CD14-positive monocyte (primary cell): ENCODE data around the gene IMMP2L. TPM values are rescaled to one million over a fixed set of nuclear protein-coding genes. Genes with fewer than 3 reads are reported as not detected.

ENCODE experiments used
- DNase-seq, 3 donors: peaks; one replicate each; pipeline ENCODE4 v3.0.0-alpha.2; 2011 to 2022
- H2AFZ ChIP-seq: 2 replicates; pipeline ENCODE4 v1.6.0; 2012; ENCODE audit warnings: mild to moderate bottlenecking, low read depth, low read length, inconsistent platforms; ENCODE audit not compliant: insufficient read depth, poor library complexity, severe bottlenecking
- H3K27ac ChIP-seq, 2 donors: 1 replicate in 1 of 2; 2 replicates in 1 of 2; pipeline ENCODE4 v1.5.1; 2012 to 2013; ENCODE audit warnings: low read length in 2 of 2, control low read depth in 1 of 2, inconsistent platforms in 1 of 2, low read depth in 1 of 2, mild to moderate bottlenecking in 1 of 2
- H3K27me3 ChIP-seq, 2 donors: one replicate each; pipeline versions ENCODE4 v1.6.0 to v1.6.1; 2011 to 2013; ENCODE audit warnings: low read length in 2 of 2; ENCODE audit not compliant: control insufficient read depth in 2 of 2, insufficient read depth in 2 of 2
- H3K36me3 ChIP-seq, 2 donors: replicated peaks in 1 of 2; 1 replicate in 1 of 2; 2 replicates in 1 of 2; pipeline versions ENCODE4 v1.5.1 to v1.6.1; 2012 to 2013; ENCODE audit warnings: low read length in 2 of 2, control low read depth in 1 of 2, inconsistent platforms in 1 of 2, mild to moderate bottlenecking in 1 of 2; ENCODE audit not compliant: insufficient read depth in 2 of 2, control insufficient read depth in 1 of 2
- H3K4me1 ChIP-seq, 2 donors: 1 replicate in 1 of 2; 2 replicates in 1 of 2; pipeline versions ENCODE4 v1.5.1 to v1.6.1; 2012 to 2013; ENCODE audit warnings: low read length in 2 of 2, control low read depth in 1 of 2, inconsistent platforms in 1 of 2, mild to moderate bottlenecking in 1 of 2, moderate library complexity in 1 of 2; ENCODE audit not compliant: insufficient read depth in 2 of 2, control insufficient read depth in 1 of 2
- H3K4me2 ChIP-seq: replicated peaks from 2 replicates; pipeline ENCODE3; 2012; ENCODE audit warnings: low read length, moderate library complexity, mild to moderate bottlenecking; ENCODE audit not compliant: poor library complexity, severe bottlenecking; ENCODE audit errors: extremely low read depth
- H3K4me3 ChIP-seq, 3 experiments: fragments of 200-600 bp in 1 of 3; sonication (generic) in 1 of 3; replicated peaks in 1 of 3; 1 replicate in 2 of 3; 2 replicates in 1 of 3; pipeline ENCODE4 v1.5.1; 2011 to 2013; ENCODE audit warnings: low read length in 3 of 3, mild to moderate bottlenecking in 3 of 3, control low read depth in 2 of 3, low read depth in 2 of 3, inconsistent platforms in 1 of 3, moderate library complexity in 1 of 3
- H3K79me2 ChIP-seq: 2 replicates; pipeline ENCODE4 v1.6.0; 2012; ENCODE audit warnings: mild to moderate bottlenecking, control low read depth, inconsistent platforms, low read length, moderate library complexity; ENCODE audit not compliant: insufficient read depth
- H3K9ac ChIP-seq: 2 replicates; pipeline ENCODE4 v1.6.0; 2017; ENCODE audit warnings: low read length, mild to moderate bottlenecking; ENCODE audit not compliant: insufficient read depth, poor library complexity, severe bottlenecking
- H3K9me3 ChIP-seq, 2 donors: replicated peaks in 1 of 2; 1 replicate in 1 of 2; 2 replicates in 1 of 2; pipeline versions ENCODE4 v1.5.1 to v1.6.1; 2012 to 2013; ENCODE audit warnings: low read length in 2 of 2, control low read depth in 1 of 2; ENCODE audit not compliant: control insufficient read depth in 1 of 2, insufficient read depth in 1 of 2
- H4K20me1 ChIP-seq: 2 replicates; pipeline ENCODE4 v1.6.0; 2012; ENCODE audit warnings: mild to moderate bottlenecking, low read length, control low read depth, moderate library complexity; ENCODE audit not compliant: insufficient read depth
- H3K27ac Mint-ChIP-seq, 7 donors: one replicate each; pipeline ENCODE4 v1.8.0; 2020; ENCODE audit warnings: mild to moderate bottlenecking in 7 of 7, mixed read lengths in 7 of 7, moderate library complexity in 6 of 7, inconsistent platforms in 2 of 7
- H3K27me3 Mint-ChIP-seq, 3 donors: one replicate each; pipeline ENCODE4 v1.8.0; 2021 to 2022; ENCODE audit warnings: low read depth in 3 of 3, mild to moderate bottlenecking in 3 of 3, mixed read lengths in 3 of 3, moderate library complexity in 3 of 3, inconsistent platforms in 1 of 3
- H3K36me3 Mint-ChIP-seq, 2 donors: one replicate each; pipeline ENCODE4 v1.8.0; 2020; ENCODE audit warnings: mixed read lengths in 2 of 2, inconsistent platforms in 1 of 2, mild to moderate bottlenecking in 1 of 2
- H3K4me1 Mint-ChIP-seq: one replicate; pipeline ENCODE4 v1.8.0; 2020; ENCODE audit warnings: mild to moderate bottlenecking, mixed read lengths
- H3K4me3 Mint-ChIP-seq, 2 donors: one replicate each; pipeline ENCODE4 v1.8.0; 2020; ENCODE audit warnings: mild to moderate bottlenecking in 2 of 2, mixed read lengths in 2 of 2, moderate library complexity in 1 of 2
- H3K9me3 Mint-ChIP-seq, 7 donors: one replicate each; pipeline ENCODE4 v1.8.0; 2020 to 2022; ENCODE audit warnings: mixed read lengths in 7 of 7, mild to moderate bottlenecking in 6 of 7, moderate library complexity in 6 of 7, inconsistent platforms in 2 of 7
- CTCF ChIP-seq: fragments of 200-600 bp; IDR thresholded peaks from one replicate; pipeline ENCODE4 v1.8.0; 2022; ENCODE audit warnings: antibody characterized with exemption, mild to moderate bottlenecking
- WGBS: methylation state at CpG from one replicate; pipeline ENCODE4 v1.1.5; 2013; ENCODE audit warnings: missing lambda C conversion rate; ENCODE audit not compliant: insufficient coverage; 5-methylcytosine and 5-hydroxymethylcytosine counted together
- intact Hi-C, 2 donors: fragments of 100-400 bp; cut with micrococcal nuclease; formaldehyde crosslinking; loops; one replicate each; pipeline versions ENCODE4 v1.15.0 to v1.15.1; 2023
- polyA plus RNA-seq, 3 donors: library from polyadenylated mRNA; depleted of rRNA in 1 of 3; unstranded in 2 of 3; stranded (reverse) in 1 of 3; fragments of 300-500 nt in 2 of 3; fragments of >200 nt in 1 of 3; fragmentation: Illumina TruSeq in 2 of 3; gene quantifications; 1 replicate in 2 of 3; 2 replicates in 1 of 3; pipeline ENCODE4 v1.2.3, GENCODE V29; 2012 to 2021

IMMP2L gene
- polyA plus RNA-seq, 3 donors = 1.9 to 6.4 (median 6.2) TPM

GRCh38 chr7:110871856-110872255 is 690.4 kb downstream of the IMMP2L start:
- Histone ChIP-seq H3K4me1 (no peaks in the 10 kb centered on the region), H2AFZ (no peak overlapping the region), H4K20me1 (no peaks in the 10 kb centered on the region), H3K4me2 (no peak overlapping the region), H3K79me2 (no peaks in the 10 kb centered on the region), H3K27me3 (no peaks in the 10 kb centered on the region), H3K9me3 (peaks cover 0 to 3% of the 10 kb centered on the region in 2 donors), H3K36me3 (no peaks in the 10 kb centered on the region), H3K9ac (no peak overlapping the region), H3K4me3 (no peak overlapping the region), H3K27ac (no peak overlapping the region)
- Mint-ChIP-seq H3K4me1 (no peaks in the 10 kb centered on the region), H3K4me3 (no peak overlapping the region), H3K36me3 (no peaks in the 10 kb centered on the region), H3K27ac (no peak overlapping the region), H3K9me3 (peaks cover 0 to 4% (median 2%) of the 10 kb centered on the region in 7 donors), H3K27me3 (no peaks in the 10 kb centered on the region)
- intact Hi-C loops = no loop called here
- no CpG with 5 or more reads among the region's 1 CpG for WGBS
- DNase-seq = no peak
- TF ChIP-seq CTCF = no peak

- intact Hi-C loops = no loop called here
- Histone ChIP-seq H3K4me2 (no peak overlapping the region), H3K27me3 (no peaks in the 10 kb centered on the region), H3K36me3 (no peaks in the 10 kb centered on the region), H3K9me3 (peaks cover 0 to 3% of the 10 kb centered on the region in 2 donors), H3K4me3 (no peak overlapping the region), H2AFZ (no peak overlapping the region), H3K4me1 (no peaks in the 10 kb centered on the region), H3K79me2 (no peaks in the 10 kb centered on the region), H3K9ac (no peak overlapping the region), H3K27ac (no peak overlapping the region), H4K20me1 (no peaks in the 10 kb centered on the region)
- Mint-ChIP-seq H3K4me1 (no peaks in the 10 kb centered on the region), H3K36me3 (no peaks in the 10 kb centered on the region), H3K9me3 (peaks cover 0 to 6% (median 3%) of the 10 kb centered on the region in 7 donors), H3K4me3 (no peak overlapping the region), H3K27me3 (no peaks in the 10 kb centered on the region), H3K27ac (no peak overlapping the region)
- 97% methylated on average over 4 of the region's 6 CpGs for WGBS
- no peak for TF ChIP-seq CTCF
- no peak for DNase-seq
Measured at GRCh38 chr7:110870926-110871325, 691.4 kb downstream of the IMMP2L start.
